Germinal center (tissue), 1 donor: ENCODE measurements around the gene MAD1L1.
A peak's percentile ranks its signal among the peaks of the same experiment; 100 is the strongest.
"Not testable (repeated sequence)": the region's sequence is repeated elsewhere in the genome, so short reads cannot be mapped to it uniquely, and the experiment has no call there.

Experiments used
- DNase-seq: peaks from one replicate; pipeline ENCODE4 v3.0.0; 2012; ENCODE audit warnings: mixed read lengths, low spot score

The MAD1L1 gene

GRCh38 chr7:2173189-2173827, 59.4 kb downstream of the MAD1L1 start:
- DNase-seq = no peak

- DNase-seq = no peak
Measured at GRCh38 chr7:2172311-2173188, 60.2 kb downstream of the MAD1L1 start.

GRCh38 chr7:2171855-2172254, 60.9 kb downstream of the MAD1L1 start:
- DNase-seq = no peak

GRCh38 chr7:2170576-2171521, 61.9 kb downstream of the MAD1L1 start:
- no peak for DNase-seq

GRCh38 chr7:2169923-2170575, 62.7 kb downstream of the MAD1L1 start:
- no peak for DNase-seq

GRCh38 chr7:2168615-2169311, 64.0 kb downstream of the MAD1L1 start:
- no peak for DNase-seq

- no peak for DNase-seq
Measured at GRCh38 chr7:2166625-2167280, 66.0 kb downstream of the MAD1L1 start.

- DNase-seq = peak; percentile 73
Measured at GRCh38 chr7:2165610-2166594, 66.8 kb downstream of the MAD1L1 start.

GRCh38 chr7:2165239-2165609, 67.5 kb downstream of the MAD1L1 start:
- DNase-seq = no peak

GRCh38 chr7:2164646-2165045, 68.1 kb downstream of the MAD1L1 start:
- DNase-seq = no peak

- DNase-seq = no peak
Measured at GRCh38 chr7:2163600-2164555, 68.9 kb downstream of the MAD1L1 start.

GRCh38 chr7:2162959-2163358, 69.8 kb downstream of the MAD1L1 start:
- DNase-seq = no peak

GRCh38 chr7:2162004-2162902, 70.5 kb downstream of the MAD1L1 start:
- DNase-seq = not testable (repeated sequence)

- DNase-seq = no peak
Measured at GRCh38 chr7:2159176-2159520, 73.6 kb downstream of the MAD1L1 start.

- no peak for DNase-seq
Measured at GRCh38 chr7:2158331-2159175, 74.2 kb downstream of the MAD1L1 start.
